A673 (cell line): ENCODE data around the gene SYCN. TPM values are rescaled to one million over a fixed set of nuclear protein-coding genes. Genes with fewer than 3 reads are reported as not detected.

Experiments used
- BruUV-seq: library from RNA; stranded (reverse); fragments of 400-500 nt; replicated peaks from 2 replicates; lab custom pipeline; 2021; lab: Mats Ljungman, UMichigan
- CTCF ChIA-PET: fragments of 300-600 bp; sonication (Branson Sonifier 250); formaldehyde crosslinking; loops from one replicate; lab custom pipeline; 2022; ENCODE audit warnings: antibody characterized with exemption; lab: Charles Lee
- POLR2A ChIA-PET: fragments of 300-600 bp; sonication (Branson Sonifier 250); formaldehyde crosslinking; loops from one replicate; lab custom pipeline; 2022; ENCODE audit warnings: antibody characterized with exemption; ENCODE audit not compliant: low non-redundant PET; lab: Charles Lee
- DNase-seq: peaks from one replicate; pipeline ENCODE4 v3.0.0-alpha.2; 2015; ENCODE audit warnings: low spot score
- H3K27ac ChIP-seq: fragments of 200-600 bp; sonication (generic); 2 replicates; pipeline ENCODE4 v1.5.1; 2016; ENCODE audit warnings: mixed run types, low read depth, mild to moderate bottlenecking, mixed read lengths, antibody characterized with exemption, low read length; ENCODE audit not compliant: poor library complexity, severe bottlenecking
- H3K27me3 ChIP-seq: fragments of 200-600 bp; sonication (generic); replicated peaks from 2 replicates; pipeline ENCODE4 v1.6.1; 2017; ENCODE audit warnings: mixed run types, low read depth, mild to moderate bottlenecking, mixed read lengths, antibody characterized with exemption, low read length; ENCODE audit not compliant: insufficient read depth, poor library complexity
- H3K36me3 ChIP-seq: fragments of 200-600 bp; sonication (generic); 2 replicates; pipeline ENCODE4 v1.6.1; 2016; ENCODE audit warnings: mixed run types, mild to moderate bottlenecking, mixed read lengths, antibody characterized with exemption, low read length; ENCODE audit not compliant: insufficient read depth, poor library complexity, severe bottlenecking
- H3K4me1 ChIP-seq: fragments of 200-600 bp; sonication (generic); 2 replicates; pipeline ENCODE4 v1.6.1; 2017; ENCODE audit warnings: mixed run types, mild to moderate bottlenecking, mixed read lengths, antibody characterized with exemption, low read length; ENCODE audit not compliant: insufficient read depth, poor library complexity, severe bottlenecking
- H3K4me3 ChIP-seq: fragments of 200-600 bp; sonication (generic); 2 replicates; pipeline ENCODE4 v1.5.1; 2016; ENCODE audit warnings: low read depth, mixed run types, mild to moderate bottlenecking, mixed read lengths, low read length; ENCODE audit not compliant: poor library complexity, severe bottlenecking
- H3K9me3 ChIP-seq: fragments of 200-600 bp; sonication (generic); 2 replicates; pipeline ENCODE4 v1.6.1; 2016; ENCODE audit warnings: mixed run types, low read depth, mild to moderate bottlenecking, mixed read lengths, antibody characterized with exemption, low read length; ENCODE audit not compliant: poor library complexity, severe bottlenecking
- CTCF ChIP-seq: fragments of 300-800, 200-600 bp; sonication (generic); conservative IDR thresholded peaks from 2 replicates; pipeline ENCODE4 v1.5.1; 2017; ENCODE audit warnings: low read depth, mild to moderate bottlenecking, antibody characterized with exemption, low read length, moderate library complexity, mixed read lengths
- EZH2 ChIP-seq: fragments of 200-600 bp; sonication (generic); IDR thresholded peaks from 2 replicates; pipeline ENCODE4 v1.6.1; 2017; ENCODE audit warnings: borderline replicate concordance, low read depth, mild to moderate bottlenecking, mixed read lengths, antibody characterized with exemption, low read length; ENCODE audit not compliant: poor library complexity, severe bottlenecking
- intact Hi-C: fragments of 100-400 bp; cut with micrococcal nuclease; formaldehyde crosslinking; loops from one replicate; pipeline ENCODE4 v1.10.0; 2022; ENCODE audit not compliant: unreplicated experiment
- total RNA-seq: library from RNA; stranded (reverse); gene quantifications from 2 replicates; pipeline ENCODE4 v1.2.3, GENCODE V29; 2021

Gene SYCN
- total RNA-seq, 1 experiment from 2014 or later: not detected

- DNase-seq: no peak
- TF ChIP-seq CTCF: no peak
- TF ChIP-seq EZH2: no peak
- no peak overlapping the region for H3K4me3 ChIP-seq
- no peaks in the 10 kb centered on the region for H3K27me3 ChIP-seq
- ChIA-PET POLR2A (no interaction called here), CTCF (interaction anchor here (0.6 kb wide), 1 partner anchor 247 kb away, joined by 5 read pairs; no protein-coding TSS in a partner anchor)
- no peaks in the 10 kb centered on the region for H3K4me1 ChIP-seq
- BruUV-seq: TSS peak; percentile 49
- intact Hi-C loops: no loop called here
- peaks cover 16% of the 10 kb centered on the region for H3K36me3 ChIP-seq
- H3K27ac ChIP-seq: no peak overlapping the region
- no peaks in the 10 kb centered on the region for H3K9me3 ChIP-seq
These were observed 31.2 kb downstream of the SYCN start for GRCh38 chr19:39172700-39173501.

DNA sequence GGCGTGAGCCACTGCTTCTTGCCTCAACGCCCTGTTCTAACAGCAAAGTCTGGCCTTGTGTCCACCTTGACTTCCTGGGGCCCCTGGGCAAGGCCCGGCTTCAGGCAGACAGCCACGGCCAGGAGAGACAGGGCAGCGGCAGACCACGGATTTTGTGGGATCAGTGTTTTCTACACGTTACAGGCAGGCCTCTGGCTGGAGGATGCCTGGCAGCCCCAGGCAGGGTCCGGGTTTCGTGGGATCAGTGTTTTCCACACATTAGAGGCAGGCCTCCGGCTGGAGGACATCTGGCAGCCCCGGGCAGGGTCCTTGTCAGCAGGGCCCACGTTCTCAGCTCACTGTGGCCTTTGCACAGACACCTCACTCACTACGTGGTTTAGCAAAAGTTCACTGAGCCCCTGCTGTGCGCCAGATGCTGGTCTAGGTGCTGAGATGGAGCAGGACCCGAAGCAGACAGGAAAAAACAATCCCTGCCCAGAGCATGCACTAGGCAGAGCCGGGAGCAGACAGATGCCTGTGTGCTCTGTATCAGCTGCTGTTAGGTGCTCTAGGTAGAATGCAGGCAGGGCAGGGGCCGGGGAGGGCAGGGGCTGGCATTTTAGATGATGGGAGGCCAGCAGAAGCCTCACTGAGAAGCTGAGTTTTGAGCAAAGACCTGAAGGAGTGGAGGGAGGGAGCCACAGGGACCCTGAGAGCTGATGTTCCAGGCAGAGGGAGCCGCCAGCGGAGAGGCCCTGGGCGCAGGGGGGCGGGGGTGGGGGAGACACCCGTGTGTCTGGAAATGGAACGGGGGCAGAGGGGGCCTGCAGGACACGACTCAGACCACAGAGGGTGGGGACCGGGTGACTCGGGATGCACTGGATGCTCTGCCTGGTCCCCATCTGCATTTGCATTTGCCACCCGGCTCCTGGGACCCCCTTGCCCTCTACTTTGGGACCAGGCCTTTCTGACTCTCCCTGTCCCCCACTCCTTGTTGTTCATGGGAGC, 32.3 kb downstream of the SYCN start:
- TF ChIP-seq CTCF: no peak
- no peak for TF ChIP-seq EZH2
- CTCF ChIA-PET: no interaction called here
- H3K4me3 ChIP-seq: no peak overlapping the region
- H3K9me3 ChIP-seq: no peaks in the 10 kb centered on the region
- POLR2A ChIA-PET: no interaction called here
- BruUV-seq: no TSS peak
- intact Hi-C loops: no loop called here
- H3K27ac ChIP-seq: no peak overlapping the region
- no peaks in the 10 kb centered on the region for H3K27me3 ChIP-seq
- peaks cover 12% of the 10 kb centered on the region for H3K36me3 ChIP-seq
- no peaks in the 10 kb centered on the region for H3K4me1 ChIP-seq
- DNase-seq: no peak

GRCh38 chr19:39170386-39171231, 33.5 kb downstream of the SYCN start:
- H3K4me1 ChIP-seq: no peaks in the 10 kb centered on the region
- H3K9me3 ChIP-seq: no peaks in the 10 kb centered on the region
- ChIA-PET POLR2A (no interaction called here), CTCF (no interaction called here)
- intact Hi-C loops: no loop called here
- H3K36me3 ChIP-seq: peaks cover 9% of the 10 kb centered on the region
- DNase-seq: no peak
- no peak for TF ChIP-seq CTCF
- no peak for TF ChIP-seq EZH2
- no TSS peak for BruUV-seq
- H3K4me3 ChIP-seq: no peak overlapping the region
- no peak overlapping the region for H3K27ac ChIP-seq
- H3K27me3 ChIP-seq: no peaks in the 10 kb centered on the region
